SH-SY5Y (cell line): ENCODE data around the gene ZNF133.

Experiments used
- GATA2 ChIP-seq: IDR thresholded peaks from 2 replicates; pipeline ENCODE4 v1.6.1; 2011; ENCODE audit warnings: mild to moderate bottlenecking, low read depth, low read length
- GATA3 ChIP-seq: IDR thresholded peaks from 2 replicates; pipeline ENCODE4 v1.6.1; 2011; ENCODE audit warnings: low read depth, mild to moderate bottlenecking, low read length, moderate library complexity

- TF ChIP-seq GATA3, result no peak
- no peak for TF ChIP-seq GATA2
Measured at GRCh38 chr20:18259730-18260129, 28.6 kb upstream of the ZNF133 start.
